Astrocyte of the hippocampus (primary cell): Measurements from ENCODE around the gene CDK5R1.
"Not testable (repeated sequence)": the region's sequence is repeated elsewhere in the genome, so short reads cannot be mapped to it uniquely, and the experiment has no call there.

Experiments
- DNase-seq: peaks from one replicate; pipeline ENCODE4 v3.0.0; 2011; ENCODE audit warnings: low read depth, low spot score

Gene CDK5R1

DNA sequence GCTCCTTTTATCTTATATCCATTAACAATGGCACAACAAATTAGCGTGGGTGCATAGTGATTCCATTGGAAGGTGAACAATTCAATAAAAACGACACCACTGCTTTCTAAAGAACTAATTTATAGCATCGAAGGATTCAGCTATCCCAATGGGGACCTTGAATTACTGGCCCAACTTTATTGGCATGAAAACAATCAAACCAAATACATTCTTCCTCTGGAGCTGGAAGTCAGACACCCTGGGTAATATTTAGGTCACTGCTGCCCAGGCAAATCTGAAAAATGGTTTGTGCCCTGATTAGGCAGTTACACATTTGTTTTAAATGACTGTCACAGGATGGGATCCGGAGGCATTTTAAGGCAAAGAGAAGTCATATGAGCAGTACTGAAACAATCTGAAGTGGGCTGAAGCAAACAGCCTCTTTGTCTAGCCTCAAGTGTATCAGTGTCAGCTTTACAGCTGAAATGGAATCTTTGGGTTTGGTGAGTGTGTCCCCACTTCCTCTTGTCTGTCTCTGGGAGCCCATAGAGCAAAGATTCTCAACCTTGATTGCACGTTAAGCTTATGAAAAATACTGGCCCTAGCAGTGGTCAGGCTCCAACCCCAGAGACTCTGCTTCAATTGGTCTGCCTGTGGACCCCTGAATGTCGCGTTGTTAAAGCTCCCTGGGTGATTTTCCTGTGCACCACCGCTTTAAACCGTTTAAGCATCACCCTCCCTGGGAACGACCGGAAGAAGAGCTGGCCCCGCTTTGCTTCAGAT, 30.3 kb downstream of the CDK5R1 start:
- DNase-seq: no peak

GRCh38 chr17:32517982-32518381, 31.2 kb downstream of the CDK5R1 start:
- DNase-seq: no peak

DNA sequence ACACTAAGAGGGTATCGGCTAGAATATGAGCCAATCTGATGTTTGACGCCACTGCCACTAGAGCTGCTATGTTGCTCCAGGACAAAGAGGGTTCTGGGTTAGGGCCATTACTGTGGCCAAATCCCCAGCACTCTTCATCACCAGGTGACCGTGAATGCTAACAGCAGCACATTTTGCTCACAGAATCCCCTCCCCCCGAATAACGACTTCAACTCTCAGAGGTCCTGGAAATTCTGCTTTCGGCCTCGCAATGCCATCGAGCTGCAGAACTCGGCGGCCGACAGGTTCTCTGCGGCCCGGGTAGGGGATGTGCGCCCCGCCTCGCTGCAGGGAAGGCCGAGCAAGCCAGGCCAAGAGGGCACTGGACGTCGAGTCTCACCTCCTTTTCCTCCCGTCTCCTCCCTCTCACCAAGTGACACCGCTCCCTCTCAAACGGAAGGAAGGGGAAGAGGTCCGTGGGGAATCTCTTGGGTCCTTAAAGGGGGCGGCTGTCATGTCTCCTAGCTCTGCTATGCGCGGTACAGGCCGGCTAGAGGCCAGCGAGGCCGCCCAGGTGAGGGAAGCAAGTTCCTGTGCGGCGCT, 31.9 kb downstream of the CDK5R1 start:
- DNase-seq: no peak

DNA sequence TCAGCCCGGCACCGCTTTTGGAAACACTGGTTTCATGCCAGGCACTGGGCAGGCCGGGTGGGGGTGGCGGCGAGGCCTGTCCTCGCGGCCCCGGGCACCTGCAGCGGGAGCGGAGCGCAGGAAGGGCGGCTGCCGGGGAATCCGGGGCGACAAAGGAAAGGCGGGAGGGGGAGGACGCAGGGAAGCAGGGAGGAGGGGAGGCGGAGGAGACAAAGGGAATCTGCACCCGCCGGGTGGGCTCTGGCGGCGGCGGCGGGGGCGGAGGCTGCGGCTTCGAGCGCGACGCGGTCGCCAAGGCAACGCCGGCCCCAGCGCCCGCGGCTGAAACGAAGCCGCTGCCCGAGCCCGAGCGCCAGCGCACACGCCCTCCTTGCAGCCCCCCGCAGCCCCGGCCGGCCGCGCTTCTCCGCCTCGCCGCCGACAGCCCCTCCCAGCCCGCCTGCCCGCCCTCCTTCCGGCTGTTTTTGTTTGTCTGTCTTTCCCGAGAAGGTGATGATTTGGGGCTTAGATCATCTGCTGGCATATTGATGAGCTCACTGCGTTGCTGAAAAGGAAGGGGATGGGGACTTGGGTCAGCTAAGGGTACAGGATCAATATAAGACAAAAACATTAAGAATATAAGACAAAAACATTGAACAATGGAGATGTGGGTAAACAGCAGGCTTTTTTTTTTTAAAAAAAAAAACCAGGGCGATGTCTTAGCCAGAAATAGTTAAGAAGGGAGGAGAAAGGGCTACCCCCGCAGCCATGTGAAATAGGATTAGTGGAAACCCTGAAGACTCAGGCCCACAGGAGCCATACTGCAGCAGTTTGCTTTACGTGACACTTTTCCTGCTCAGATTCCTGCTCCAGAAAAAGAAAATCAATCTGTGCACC, 32.7 kb downstream of the CDK5R1 start:
- DNase-seq: peak; percentile 66

- DNase-seq: peak; percentile 52
Measured at GRCh38 chr17:32520104-32520701, 33.4 kb downstream of the CDK5R1 start.

- DNase-seq: no peak
Measured at GRCh38 chr17:32520737-32521404, 34.1 kb downstream of the CDK5R1 start.

DNA sequence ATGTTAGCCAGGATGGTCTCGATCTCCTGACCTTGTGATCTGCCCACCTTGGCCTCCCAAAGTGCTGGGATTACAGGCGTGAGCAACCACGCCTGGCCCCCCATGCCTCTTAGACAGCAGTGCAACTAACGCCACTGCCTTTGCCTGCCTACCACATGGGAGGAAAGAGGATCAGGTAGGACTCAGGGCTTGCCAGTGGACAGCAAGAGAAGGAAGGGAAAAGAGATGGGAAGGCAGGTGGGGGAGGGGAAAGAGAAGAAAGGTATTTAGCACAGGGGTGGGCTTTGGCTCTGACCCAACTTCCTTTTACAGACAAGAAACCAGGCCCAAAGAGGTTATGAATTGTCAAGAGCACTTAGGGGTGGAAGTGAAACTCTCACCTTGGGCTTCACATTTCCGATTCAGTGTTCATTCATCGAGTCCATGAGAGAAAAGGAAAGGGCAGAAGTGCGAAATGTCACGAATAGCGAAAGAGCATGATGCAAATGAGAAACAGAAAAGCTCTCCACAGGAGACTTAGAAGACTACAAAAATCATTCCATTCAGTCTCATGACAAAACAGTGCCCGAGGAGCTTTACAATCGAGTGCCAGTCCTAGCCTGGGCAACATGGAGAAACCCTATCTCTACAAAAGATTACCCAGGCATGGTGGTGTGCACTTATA, 36.4 kb downstream of the CDK5R1 start:
- DNase-seq: no peak

DNA sequence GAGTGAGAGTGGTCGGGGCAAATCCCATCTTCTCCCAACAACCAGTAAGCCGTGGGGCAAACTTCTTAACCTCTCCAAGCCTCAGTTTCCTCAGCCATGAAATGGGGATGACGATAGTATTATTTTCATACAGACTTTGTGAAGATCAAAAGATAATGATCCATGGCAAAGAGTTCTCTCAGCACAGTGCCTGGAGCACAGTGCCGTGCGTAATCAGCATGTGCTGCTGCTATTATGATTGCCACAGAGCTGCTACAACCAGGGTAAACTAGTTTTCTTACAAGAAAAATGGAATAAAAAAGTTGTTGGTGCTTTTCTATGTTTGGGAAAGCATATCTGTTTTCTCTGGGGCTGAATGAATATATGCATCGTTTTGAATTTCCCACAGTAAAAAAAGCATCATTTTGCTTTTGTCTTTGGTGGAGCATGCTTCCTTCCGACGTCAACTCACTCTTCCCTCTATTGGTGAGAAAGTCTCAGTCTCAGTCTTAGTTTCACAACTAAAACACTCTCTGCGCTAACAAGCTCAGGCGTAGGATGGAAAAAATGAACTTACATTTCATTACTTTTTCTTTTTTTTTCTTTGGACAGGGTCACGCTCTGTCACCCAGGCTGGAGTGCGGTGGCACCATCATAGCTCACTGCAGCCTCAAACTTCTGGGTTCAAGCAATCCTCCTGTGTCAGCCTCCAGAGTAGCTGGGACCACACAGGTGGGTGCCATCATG, 37.2 kb downstream of the CDK5R1 start:
- no peak for DNase-seq

DNA sequence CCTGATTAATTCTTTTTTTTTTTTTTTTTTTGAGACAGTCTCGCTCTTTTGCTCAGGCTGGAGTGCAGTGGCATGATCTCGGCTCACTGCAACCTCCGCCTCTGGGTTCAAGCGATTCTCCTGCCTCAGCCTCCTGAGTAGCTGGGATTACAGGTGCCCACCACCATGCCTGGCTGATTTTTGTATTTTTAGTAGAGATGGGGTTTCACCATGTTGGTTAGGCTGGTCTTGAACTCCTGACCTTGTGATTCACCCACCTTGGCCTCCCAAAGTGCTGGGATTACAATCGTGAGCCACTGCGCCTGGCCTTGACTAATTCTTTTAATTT, 37.7 kb downstream of the CDK5R1 start:
- not testable (repeated sequence) for DNase-seq

GRCh38 chr17:32525122-32525521, 38.3 kb downstream of the CDK5R1 start:
- peak; percentile 68 for DNase-seq

DNA sequence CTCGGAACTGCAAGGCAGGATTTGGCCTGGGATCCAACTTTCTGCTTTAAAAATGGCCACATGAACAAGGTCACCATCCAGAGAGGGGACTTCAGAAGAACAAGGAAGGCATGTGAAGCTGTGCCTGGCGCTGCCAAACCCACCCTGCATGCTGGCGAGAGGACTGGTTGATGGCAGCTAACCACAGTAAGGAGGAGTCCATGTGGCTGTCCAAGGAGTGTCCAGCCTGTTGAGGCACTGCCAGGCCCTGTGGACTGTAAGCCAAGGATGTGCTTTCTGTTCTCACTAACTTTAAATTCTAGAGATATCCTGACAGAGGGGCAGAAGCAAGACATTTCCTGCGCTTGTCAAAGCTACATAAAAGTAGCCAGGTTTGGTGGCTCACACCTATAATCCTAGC, 40.4 kb downstream of the CDK5R1 start:
- DNase-seq: no peak

DNA sequence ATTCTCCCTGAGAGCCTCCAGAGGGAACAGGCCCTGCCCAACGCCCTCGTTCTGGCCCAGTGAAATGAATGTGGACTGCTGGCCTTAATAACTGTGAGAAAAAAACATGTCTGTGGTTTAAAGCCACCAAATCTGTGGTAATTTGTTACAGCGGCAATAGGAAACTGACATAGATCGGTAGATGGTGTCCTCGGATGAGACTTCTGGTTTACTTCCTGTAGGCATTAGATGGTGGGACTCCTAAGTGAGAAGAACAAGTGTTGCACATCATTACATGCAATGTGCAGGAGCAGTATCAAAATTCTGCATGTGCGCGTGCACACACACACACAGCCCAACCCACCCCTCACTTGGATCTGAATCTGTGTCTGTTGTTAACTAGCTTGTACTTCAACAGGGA, 42.0 kb downstream of the CDK5R1 start:
- no peak for DNase-seq

- DNase-seq: no peak
Measured at GRCh38 chr17:32529604-32530003, 42.8 kb downstream of the CDK5R1 start.

- no peak for DNase-seq
Measured at GRCh38 chr17:32533296-32533695, 46.5 kb downstream of the CDK5R1 start.

DNA sequence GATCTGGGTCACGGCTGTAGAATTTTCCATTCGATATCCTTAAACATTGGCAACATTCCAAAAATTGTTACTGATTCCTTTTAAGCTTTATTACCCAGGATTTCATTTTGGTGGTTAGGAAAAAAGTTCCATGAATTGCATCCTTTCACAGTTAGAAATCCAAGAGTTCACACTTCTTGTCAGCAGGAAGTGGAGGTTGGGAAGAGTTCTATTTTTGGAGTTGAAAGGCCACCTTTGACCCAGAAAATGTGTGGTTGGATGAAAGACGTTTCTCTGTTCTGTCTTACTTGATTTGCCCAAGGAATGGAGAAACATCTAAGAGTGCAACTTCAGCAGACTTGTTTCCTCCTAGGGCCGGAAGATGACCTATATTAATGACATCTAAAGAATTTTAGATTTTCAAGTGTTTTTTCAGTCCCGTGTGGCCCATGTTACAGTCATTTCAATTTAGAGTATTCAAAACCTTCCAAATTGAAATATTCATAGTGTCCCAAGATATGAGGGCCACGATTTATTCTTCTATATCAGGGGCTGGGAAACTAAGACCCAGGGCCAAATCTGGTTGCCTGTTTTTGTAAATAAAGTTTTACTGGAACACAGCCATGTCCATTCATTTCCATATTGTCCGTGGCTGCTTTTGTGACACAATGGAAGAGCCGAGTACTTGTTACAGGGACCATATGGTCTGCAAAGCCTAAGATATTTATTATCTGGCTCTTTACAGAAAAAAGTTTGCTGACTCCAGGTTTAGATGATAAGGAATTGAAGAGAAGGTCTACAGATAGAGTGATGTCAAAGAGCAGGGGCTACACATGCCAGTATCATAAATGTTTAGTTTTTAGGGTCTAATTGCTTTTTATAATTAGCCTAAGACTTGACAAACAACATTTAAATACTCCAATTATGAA, 50.2 kb downstream of the CDK5R1 start:
- no peak for DNase-seq
